Activated B cell treated with CpG ODN at 0.5 μM for 24 hours (primary cell): ENCODE measurements around the gene UST. TPM values are rescaled to one million over a fixed set of nuclear protein-coding genes. Genes with fewer than 3 reads are reported as not detected.

Experiments
- ATAC-seq: fragments of 200-7000 bp; cut with Tn5 transposase; one replicate; pipeline ENCODE4 v1.10.0; 2021; ENCODE audit warnings: low read depth, mild to moderate bottlenecking, moderate library complexity
- CTCF ChIA-PET: fragments of 350-600 bp; sonication (Branson Sonifier 250); formaldehyde crosslinking; loops from one replicate; lab custom pipeline; 2021; ENCODE audit warnings: antibody characterized with exemption; lab: Charles Lee
- POLR2A ChIA-PET: fragments of 350-600 bp; sonication (Branson Sonifier 250); formaldehyde crosslinking; loops from one replicate; lab custom pipeline; 2021; ENCODE audit warnings: antibody characterized with exemption; lab: Charles Lee
- DNase-seq: peaks from one replicate; pipeline ENCODE4 v3.0.0; 2022
- H3K27ac Mint-ChIP-seq: one replicate; pipeline ENCODE4 v1.8.0; 2020; ENCODE audit warnings: mixed read lengths
- H3K27me3 Mint-ChIP-seq: one replicate; pipeline ENCODE4 v1.8.0; 2021; ENCODE audit warnings: mixed read lengths
- H3K36me3 Mint-ChIP-seq: one replicate; pipeline ENCODE4 v1.8.0; 2021; ENCODE audit warnings: low read depth, mixed read lengths
- H3K4me1 Mint-ChIP-seq: one replicate; pipeline ENCODE4 v1.8.0; 2021; ENCODE audit warnings: mixed read lengths
- H3K4me3 Mint-ChIP-seq: one replicate; pipeline ENCODE4 v1.8.0; 2020; ENCODE audit warnings: mild to moderate bottlenecking, mixed read lengths
- H3K9me3 Mint-ChIP-seq: one replicate; pipeline ENCODE4 v1.8.0; 2020; ENCODE audit warnings: mixed read lengths
- CTCF ChIP-seq: fragments of 200-600 bp; IDR thresholded peaks from one replicate; pipeline ENCODE4 v1.8.0; 2022; ENCODE audit warnings: antibody characterized with exemption, mild to moderate bottlenecking
- intact Hi-C: fragments of 100-400 bp; cut with micrococcal nuclease; formaldehyde crosslinking; loops from one replicate; pipeline ENCODE4 v1.15.1; 2024
- total RNA-seq: library from RNA; stranded (reverse); gene quantifications from 2 replicates; pipeline ENCODE4 v1.2.3, GENCODE V29; 2022

The UST gene
- total RNA-seq, 1 donor from 2014 or later = 18.1 TPM

- DNase-seq (no peak), ATAC-seq (no peak)
- no peak for TF ChIP-seq CTCF
- intact Hi-C loops = no loop called here
- Mint-ChIP-seq H3K36me3 (no peaks in the 10 kb centered on the region), H3K27me3 (no peaks in the 10 kb centered on the region), H3K4me3 (peak overlapping the region; percentile 44), H3K4me1 (peaks cover 75% of the 10 kb centered on the region), H3K9me3 (no peaks in the 10 kb centered on the region), H3K27ac (peak overlapping the region; percentile 24)
- ChIA-PET POLR2A (interaction anchor here (1.1 to 3.5 kb wide), 5 partner anchors 9 to 23 kb away, joined by 4 to 36 read pairs (median 6); no protein-coding TSS in a partner anchor), CTCF (interaction anchor here (1.9 to 2.4 kb wide), 3 partner anchors 10 to 23 kb away, joined by 6 to 11 read pairs (median 8); no protein-coding TSS in a partner anchor)
These were observed 24.4 kb downstream of the UST start for GRCh38 chr6:148771212-148771601.

DNA sequence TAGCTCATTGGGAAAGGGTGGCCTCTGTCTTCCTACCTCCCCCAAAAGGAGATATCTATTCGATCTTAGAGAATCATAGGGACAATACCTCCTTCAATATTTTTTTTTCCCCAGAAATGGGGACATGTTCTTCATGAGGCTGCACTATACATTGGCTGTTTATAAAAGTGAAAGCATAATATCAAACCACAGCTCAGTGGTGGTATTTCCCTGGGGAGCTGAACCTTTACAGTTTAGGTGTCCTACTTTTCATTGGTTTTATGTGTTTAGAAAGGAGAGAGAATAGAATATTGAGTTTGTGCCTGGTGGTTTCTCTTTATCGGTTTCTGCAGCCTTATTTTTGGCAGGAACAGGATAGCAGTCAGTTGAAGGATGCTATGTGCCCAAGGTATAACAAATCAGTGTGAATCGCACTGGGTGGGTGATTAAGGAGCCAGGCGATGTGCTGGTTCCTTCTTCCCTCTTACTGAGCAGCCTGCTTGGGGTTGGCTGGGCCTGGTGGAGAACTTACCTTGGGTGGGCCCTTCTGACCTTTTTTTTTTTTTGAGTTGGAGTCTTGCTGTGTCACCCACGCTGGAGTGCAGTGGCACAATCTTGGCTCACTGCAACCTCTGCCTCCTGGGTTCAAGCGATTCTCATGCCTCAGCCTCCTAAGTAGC lies 25.2 kb downstream of the UST start:
- Mint-ChIP-seq H3K4me1 (peaks cover 75% of the 10 kb centered on the region), H3K27me3 (no peaks in the 10 kb centered on the region), H3K36me3 (no peaks in the 10 kb centered on the region), H3K9me3 (no peaks in the 10 kb centered on the region), H3K27ac (peak overlapping the region; percentile 30), H3K4me3 (peak overlapping the region; percentile 42)
- ATAC-seq (peak; percentile 85), DNase-seq (no peak)
- ChIA-PET CTCF (interaction anchor here (1.9 to 2.4 kb wide), 3 partner anchors 9 to 24 kb away, joined by 6 to 11 read pairs (median 8); no protein-coding TSS in a partner anchor), POLR2A (interaction anchor here (1.1 to 3.5 kb wide), 4 partner anchors 9 to 24 kb away, joined by 3 to 36 read pairs (median 10); no protein-coding TSS in a partner anchor)
- no peak for TF ChIP-seq CTCF
- intact Hi-C loops = loop anchor here (1.0 kb wide), 2 partner anchors 9 to 11 kb away; no protein-coding TSS in a partner anchor

GRCh38 chr6:148775161-148775560 lies 28.3 kb downstream of the UST start:
- Mint-ChIP-seq H3K27ac (no peak overlapping the region), H3K36me3 (no peaks in the 10 kb centered on the region), H3K4me3 (no peak overlapping the region), H3K4me1 (peaks cover 65% of the 10 kb centered on the region), H3K27me3 (no peaks in the 10 kb centered on the region), H3K9me3 (no peaks in the 10 kb centered on the region)
- no peak for TF ChIP-seq CTCF
- intact Hi-C loops = no loop called here
- DNase-seq = no peak
- ATAC-seq = no peak
- ChIA-PET CTCF (interaction anchor here (0.7 to 1.1 kb wide), 2 partner anchors 10 to 197 kb away, joined by 3 read pairs; no protein-coding TSS in a partner anchor), POLR2A (interaction anchor here (0.7 to 1.1 kb wide), 4 partner anchors 12 to 19 kb away, joined by 3 read pairs; no protein-coding TSS in a partner anchor)

GRCh38 chr6:148776321-148777308 lies 29.8 kb downstream of the UST start:
- H3K4me3 Mint-ChIP-seq = no peak overlapping the region
- no peaks in the 10 kb centered on the region for H3K9me3 Mint-ChIP-seq
- H3K27ac Mint-ChIP-seq = no peak overlapping the region
- DNase-seq (no peak), ATAC-seq (no peak)
- intact Hi-C loops = no loop called here
- CTCF ChIA-PET = no interaction called here
- POLR2A ChIA-PET = interaction anchor here (0.5 to 1.2 kb wide), 4 partner anchors 16 to 103 kb away, joined by 3 to 7 read pairs (median 3); no protein-coding TSS in a partner anchor
- no peaks in the 10 kb centered on the region for H3K27me3 Mint-ChIP-seq
- H3K4me1 Mint-ChIP-seq = peaks cover 64% of the 10 kb centered on the region
- no peaks in the 10 kb centered on the region for H3K36me3 Mint-ChIP-seq
- no peak for TF ChIP-seq CTCF
